Body of pancreas (tissue), 4 donors: Measurements from ENCODE around the gene LYPD3.

Experiments used
- POLR2A ChIP-seq, 3 donors: fragments of 450-650 bp; IDR thresholded peaks; one replicate each; pipeline ENCODE4 v1.6.1; 2016; ENCODE audit warnings: antibody characterized with exemption in 3 of 3, mild to moderate bottlenecking in 2 of 3
- TF ChIP-seq, protein P1 (sequence below), 7 experiments: fragments of 450-650 bp in 4 of 7; fragments of 200-600 bp in 3 of 7; sonication (generic) in 3 of 7; IDR thresholded peaks; one replicate each; pipeline ENCODE4 v1.5.1; 2016 to 2019; ENCODE audit warnings: antibody characterized with exemption in 7 of 7

- no peak for TF ChIP-seq POLR2A (IDR thresholded peaks at IDR 0.05)
- TF ChIP-seq, protein P1, sequence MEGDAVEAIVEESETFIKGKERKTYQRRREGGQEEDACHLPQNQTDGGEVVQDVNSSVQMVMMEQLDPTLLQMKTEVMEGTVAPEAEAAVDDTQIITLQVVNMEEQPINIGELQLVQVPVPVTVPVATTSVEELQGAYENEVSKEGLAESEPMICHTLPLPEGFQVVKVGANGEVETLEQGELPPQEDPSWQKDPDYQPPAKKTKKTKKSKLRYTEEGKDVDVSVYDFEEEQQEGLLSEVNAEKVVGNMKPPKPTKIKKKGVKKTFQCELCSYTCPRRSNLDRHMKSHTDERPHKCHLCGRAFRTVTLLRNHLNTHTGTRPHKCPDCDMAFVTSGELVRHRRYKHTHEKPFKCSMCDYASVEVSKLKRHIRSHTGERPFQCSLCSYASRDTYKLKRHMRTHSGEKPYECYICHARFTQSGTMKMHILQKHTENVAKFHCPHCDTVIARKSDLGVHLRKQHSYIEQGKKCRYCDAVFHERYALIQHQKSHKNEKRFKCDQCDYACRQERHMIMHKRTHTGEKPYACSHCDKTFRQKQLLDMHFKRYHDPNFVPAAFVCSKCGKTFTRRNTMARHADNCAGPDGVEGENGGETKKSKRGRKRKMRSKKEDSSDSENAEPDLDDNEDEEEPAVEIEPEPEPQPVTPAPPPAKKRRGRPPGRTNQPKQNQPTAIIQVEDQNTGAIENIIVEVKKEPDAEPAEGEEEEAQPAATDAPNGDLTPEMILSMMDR (IDR thresholded peaks at IDR 0.05): no peak
These were observed 3.1 kb upstream of the LYPD3 start for GRCh38 chr19:43468354-43469159.
